Pancreas (tissue), 10 donors: ENCODE measurements around the gene DNAJC11. TPM values are rescaled to one million over a fixed set of nuclear protein-coding genes. Genes with fewer than 3 reads are reported as not detected.

Source experiments
- ATAC-seq, 4 donors: fragments of 200-7000 bp; cut with Tn5 transposase; one replicate each; pipeline versions ENCODE4 v1.8.0 to v1.9.1; 2020; ENCODE audit warnings: mild to moderate bottlenecking in 4 of 4, moderate library complexity in 4 of 4
- DNase-seq, 6 donors: peaks; one replicate each; pipeline ENCODE4 v3.0.0-alpha.2; 2020
- FAIRE-seq: peaks from 2 replicates; lab custom pipeline; 2012; peaks lifted over from hg19 to GRCh38; lab: Jason Lieb, UNC
- H3K27ac ChIP-seq, 4 donors: fragments of 200-600 bp; sonication (generic); 1 replicate in 3 of 4; 2 replicates in 1 of 4; pipeline versions ENCODE4 v1.5.0 to v1.8.0; 2020
- H3K27me3 ChIP-seq, 4 donors: fragments of 200-600 bp; one replicate each; pipeline ENCODE4 v1.8.0; 2021
- H3K36me3 ChIP-seq, 3 donors: fragments of 200-600 bp; sonication (generic) in 1 of 3; one replicate each; pipeline versions ENCODE4 v1.5.0 to v1.8.0; 2020 to 2021
- H3K4me1 ChIP-seq, 3 donors: fragments of 200-600 bp; one replicate each; pipeline ENCODE4 v1.8.0; 2021
- H3K4me3 ChIP-seq, 4 donors: fragments of 200-600 bp; sonication (generic) in 2 of 4; one replicate each; pipeline versions ENCODE4 v1.5.0 to v1.8.0; 2020 to 2021
- H3K9me3 ChIP-seq, 4 donors: fragments of 200-600 bp; one replicate each; pipeline ENCODE4 v1.8.0; 2021
- WGBS, 2 donors: extraction: QIAGEN DNeasy Blood & Tissue Kit; methylation state at CpG; one replicate each; pipeline ENCODE4 v1.1.7; 2013; 5-methylcytosine and 5-hydroxymethylcytosine counted together
- intact Hi-C, 3 donors: fragments of 100-400 bp; cut with DNase I; formaldehyde crosslinking; loops; one replicate each; pipeline versions ENCODE4 v1.11.1 to v1.14.2; 2022
- polyA plus RNA-seq, 2 donors: library from polyadenylated mRNA; stranded (reverse); fragments of 200-250 nt; gene quantifications; one replicate each; pipeline ENCODE4 v1.2.3, GENCODE V29; 2013
- total RNA-seq, 6 donors: library from RNA; stranded (reverse); fragmentation: NEBNext Ultra II Directional in 4 of 6; extraction: Animal tissue kit (Norgen Biotek cat#: 25700) in 4 of 6; gene quantifications; one replicate each; pipeline versions ENCODE4 v1.2.1 to v1.2.4, GENCODE V29; 2021 to 2023
- TF ChIP-seq, protein P1 (sequence below), 4 donors: fragments of 200-600 bp; sonication (generic) in 3 of 4; IDR thresholded peaks; one replicate each; pipeline versions ENCODE4 v1.5.0 to v1.8.0; 2021; ENCODE audit warnings: antibody characterized with exemption in 4 of 4
- donor health status: healthy with polysubstance abuse.
- donor health status: DM: no; HTN: no; CAD: no; lungs with moderate emphysema.
- donor health status: DM: no; HTN: no; CAD: no.
- donor health status: control.
- donor health status: control.
- donor health status: Bipolar disorder and iron deficiency.
- donor health status: DM: yes; HTN: yes; CAD: no.
- donor health status: DM: no; HTN: no; CAD: no.
- donor health status: DM: no; HTN: no; CAD: no.
- donor health status: DM: yes; HTN: yes; CAD: no.

Gene DNAJC11
- total and polyA plus RNA-seq, 8 donors = 14.9 to 30.6 (median 20.2) TPM

DNA sequence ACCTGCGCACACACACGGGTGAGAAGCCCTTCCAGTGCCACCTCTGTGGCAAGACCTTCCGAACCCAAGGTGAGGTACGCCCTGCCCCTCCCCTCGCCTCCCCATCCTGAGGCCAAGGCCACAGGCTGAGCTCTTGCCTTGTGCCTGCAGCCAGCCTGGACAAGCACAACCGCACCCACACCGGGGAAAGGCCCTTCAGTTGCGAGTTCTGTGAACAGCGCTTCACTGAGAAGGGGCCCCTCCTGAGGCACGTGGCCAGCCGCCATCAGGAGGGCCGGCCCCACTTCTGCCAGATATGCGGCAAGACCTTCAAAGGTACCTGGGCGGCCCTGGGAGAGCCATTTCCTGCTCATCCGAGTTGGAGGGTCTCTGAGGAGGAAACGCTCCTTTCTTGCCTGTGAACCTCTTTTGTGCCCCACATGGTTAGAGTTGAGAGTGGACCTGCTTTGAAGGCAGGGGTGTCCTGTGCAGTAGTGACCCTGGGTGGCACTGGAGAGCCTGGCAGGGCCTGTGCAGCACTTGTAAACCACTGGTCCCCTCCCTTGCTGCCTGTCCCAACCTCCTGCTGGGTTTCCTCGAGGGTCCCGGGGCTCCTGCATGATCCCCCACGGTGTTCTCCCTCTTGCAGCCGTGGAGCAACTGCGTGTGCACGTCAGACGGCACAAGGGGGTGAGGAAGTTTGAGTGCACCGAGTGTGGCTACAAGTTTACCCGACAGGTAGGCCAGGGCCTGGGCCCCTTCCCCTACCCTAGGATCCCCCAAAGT lies 113.3 kb downstream of the DNAJC11 start:
- Histone ChIP-seq H3K27ac (no peak overlapping the region), H3K4me1 (peaks cover 0 to 7% (median 4%) of the 10 kb centered on the region in 3 donors), H3K27me3 (no peaks in the 10 kb centered on the region), H3K4me3 (no peak overlapping the region), H3K9me3 (no peaks in the 10 kb centered on the region), H3K36me3 (peaks cover 0 to 32% (median 30%) of the 10 kb centered on the region in 3 donors)
- WGBS, 2 donors = 61 to 70% methylated on average over 25 of the region's 25 CpGs
- intact Hi-C loops = no loop called here
- FAIRE-seq = no peak
- DNase-seq = peak in 2 of 6 donors; percentile 28 to 66
- TF ChIP-seq, protein P1, sequence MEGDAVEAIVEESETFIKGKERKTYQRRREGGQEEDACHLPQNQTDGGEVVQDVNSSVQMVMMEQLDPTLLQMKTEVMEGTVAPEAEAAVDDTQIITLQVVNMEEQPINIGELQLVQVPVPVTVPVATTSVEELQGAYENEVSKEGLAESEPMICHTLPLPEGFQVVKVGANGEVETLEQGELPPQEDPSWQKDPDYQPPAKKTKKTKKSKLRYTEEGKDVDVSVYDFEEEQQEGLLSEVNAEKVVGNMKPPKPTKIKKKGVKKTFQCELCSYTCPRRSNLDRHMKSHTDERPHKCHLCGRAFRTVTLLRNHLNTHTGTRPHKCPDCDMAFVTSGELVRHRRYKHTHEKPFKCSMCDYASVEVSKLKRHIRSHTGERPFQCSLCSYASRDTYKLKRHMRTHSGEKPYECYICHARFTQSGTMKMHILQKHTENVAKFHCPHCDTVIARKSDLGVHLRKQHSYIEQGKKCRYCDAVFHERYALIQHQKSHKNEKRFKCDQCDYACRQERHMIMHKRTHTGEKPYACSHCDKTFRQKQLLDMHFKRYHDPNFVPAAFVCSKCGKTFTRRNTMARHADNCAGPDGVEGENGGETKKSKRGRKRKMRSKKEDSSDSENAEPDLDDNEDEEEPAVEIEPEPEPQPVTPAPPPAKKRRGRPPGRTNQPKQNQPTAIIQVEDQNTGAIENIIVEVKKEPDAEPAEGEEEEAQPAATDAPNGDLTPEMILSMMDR (IDR thresholded peaks at IDR 0.05) = no peak
- ATAC-seq = peak in 2 of 4 donors; percentile 23 to 33

DNA sequence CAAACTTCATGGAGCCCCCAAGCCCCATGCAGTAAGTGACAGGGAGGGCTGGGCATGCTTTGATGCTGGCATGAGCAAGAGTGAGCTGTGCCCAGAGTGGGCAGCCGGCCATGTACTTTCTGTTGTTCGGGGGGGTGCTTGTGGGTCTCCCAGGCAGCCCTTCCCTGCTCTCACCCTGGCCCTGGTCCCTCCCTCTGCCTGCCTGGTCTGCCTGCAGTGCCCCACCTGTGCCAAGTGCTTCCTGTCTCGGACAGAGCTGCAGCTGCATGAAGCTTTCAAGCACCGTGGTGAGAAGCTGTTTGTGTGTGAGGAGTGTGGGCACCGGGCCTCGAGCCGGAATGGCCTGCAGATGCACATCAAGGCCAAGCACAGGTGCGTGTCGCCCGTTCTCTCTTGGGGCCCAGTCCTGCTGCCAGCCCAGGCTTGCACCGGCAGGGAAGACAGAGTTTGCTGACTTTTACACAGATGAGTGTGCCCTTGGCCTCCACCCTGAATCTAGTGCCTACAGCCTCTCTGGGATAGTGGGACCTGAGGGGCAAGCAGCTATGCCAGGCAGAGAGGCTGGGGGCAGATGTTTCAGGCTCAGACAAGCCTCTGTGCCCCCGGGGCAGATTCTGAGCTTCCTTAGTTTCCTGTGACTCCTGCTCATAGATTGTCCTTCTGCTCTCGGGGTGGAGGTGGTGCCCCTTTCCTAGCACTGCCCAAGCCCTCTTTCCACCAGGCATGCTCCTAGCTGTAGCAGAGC lies 114.2 kb downstream of the DNAJC11 start:
- no peaks in the 10 kb centered on the region for H3K27me3 ChIP-seq
- no peak for FAIRE-seq
- ATAC-seq = peak; percentile 26 to 74 (median 44)
- H3K4me1 ChIP-seq = peaks cover 5 to 13% (median 10%) of the 10 kb centered on the region in 3 donors
- H3K9me3 ChIP-seq = no peaks in the 10 kb centered on the region
- no peak overlapping the region for H3K4me3 ChIP-seq
- peak in 5 of 6 donors; percentile 55 to 86 (median 57) for DNase-seq
- intact Hi-C loops = no loop called here
- H3K27ac ChIP-seq = peak overlapping the region in 1 of 4 donors; percentile 17
- H3K36me3 ChIP-seq = peaks cover 0 to 25% (median 22%) of the 10 kb centered on the region in 3 donors
- WGBS, 2 donors = 21 to 26% methylated on average over 13 of the region's 13 CpGs
- TF ChIP-seq, protein P1 (IDR thresholded peaks at IDR 0.05) = no peak

DNA sequence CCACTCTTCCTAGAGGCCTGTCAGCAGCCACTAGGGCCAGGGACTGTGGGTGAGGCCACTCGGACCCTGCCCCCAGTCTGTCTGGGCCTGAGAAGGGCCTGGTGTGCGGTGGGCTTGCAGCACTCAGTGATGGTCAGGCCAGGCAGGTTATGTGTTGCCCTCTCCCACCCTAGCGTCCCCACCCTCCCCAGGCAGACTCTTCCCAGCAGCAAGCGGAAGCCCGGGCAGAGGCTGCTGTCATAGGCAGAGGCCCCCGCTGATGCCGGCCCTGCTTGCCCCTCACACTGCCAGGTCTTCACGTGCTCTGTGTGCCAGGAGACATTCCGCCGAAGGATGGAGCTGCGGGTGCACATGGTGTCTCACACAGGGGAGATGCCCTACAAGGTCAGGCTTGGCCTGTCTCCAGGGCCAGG lies 115.2 kb downstream of the DNAJC11 start:
- WGBS, 2 donors = 64 to 72% methylated on average over 11 of the region's 11 CpGs
- peaks cover 9 to 23% (median 20%) of the 10 kb centered on the region in 3 donors for H3K4me1 ChIP-seq
- H3K4me3 ChIP-seq = no peak overlapping the region
- DNase-seq (peak in 1 of 6 donors; percentile 82), ATAC-seq (no peak), FAIRE-seq (no peak)
- H3K27ac ChIP-seq = no peak overlapping the region
- H3K36me3 ChIP-seq = peaks cover 0 to 19% (median 14%) of the 10 kb centered on the region in 3 donors
- H3K27me3 ChIP-seq = no peaks in the 10 kb centered on the region
- no peaks in the 10 kb centered on the region for H3K9me3 ChIP-seq
- TF ChIP-seq, protein P1 (IDR thresholded peaks at IDR 0.05) = no peak
- intact Hi-C loops = no loop called here

DNA sequence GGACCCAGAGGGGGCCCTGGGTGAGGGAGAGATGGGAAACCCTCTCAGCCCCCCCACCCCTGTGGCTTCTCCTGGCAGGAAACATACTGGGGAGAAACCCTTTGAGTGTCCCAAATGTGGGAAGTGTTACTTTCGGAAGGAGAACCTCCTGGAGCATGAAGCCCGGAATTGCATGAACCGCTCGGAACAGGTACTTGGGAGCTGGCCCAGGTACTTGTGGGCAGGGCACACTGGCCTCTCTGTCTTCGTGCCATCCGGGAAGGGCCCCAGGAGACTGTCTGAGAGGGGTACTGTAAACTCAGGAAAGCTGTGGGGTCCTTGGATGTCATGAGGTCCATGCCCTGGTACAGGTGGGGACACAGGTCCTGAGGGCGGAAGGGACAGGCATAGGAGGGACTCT lies 115.8 kb downstream of the DNAJC11 start:
- H3K4me1 ChIP-seq = peaks cover 15 to 28% (median 23%) of the 10 kb centered on the region in 3 donors
- DNase-seq (no peak), FAIRE-seq (no peak), ATAC-seq (no peak)
- H3K9me3 ChIP-seq = no peaks in the 10 kb centered on the region
- no peak overlapping the region for H3K27ac ChIP-seq
- H3K36me3 ChIP-seq = peaks cover 0 to 19% (median 14%) of the 10 kb centered on the region in 3 donors
- TF ChIP-seq, protein P1 (IDR thresholded peaks at IDR 0.05) = no peak
- no peaks in the 10 kb centered on the region for H3K27me3 ChIP-seq
- intact Hi-C loops = no loop called here
- 84 to 91% methylated on average over 7 of the region's 7 CpGs for WGBS, 2 donors
- no peak overlapping the region for H3K4me3 ChIP-seq
